Coronary artery (tissue), 2 donors: Measurements from ENCODE around the gene FAM3B.
A peak's percentile ranks its signal among the peaks of the same experiment; 100 is the strongest.
"Not testable (repeated sequence)": the region's sequence is repeated elsewhere in the genome, so short reads cannot be mapped to it uniquely, and the experiment has no call there.

ENCODE experiments used
- DNase-seq: peaks from one replicate; pipeline ENCODE4 v3.0.0-alpha.2; 2017; ENCODE audit warnings: low spot score
- H3K27ac ChIP-seq, 2 donors: fragments of 200-600 bp; sonication (generic); one replicate each; pipeline ENCODE4 v1.5.1; 2016 to 2019
- H3K4me3 ChIP-seq: fragments of 200-600 bp; sonication (generic); 2 replicates; pipeline ENCODE4 v1.5.1; 2016; ENCODE audit warnings: mild to moderate bottlenecking, moderate library complexity
- TF ChIP-seq, protein P1 (sequence below): fragments of 200-600 bp; sonication (generic); IDR thresholded peaks from one replicate; pipeline ENCODE4 v1.5.1; 2019; ENCODE audit warnings: antibody characterized with exemption

The FAM3B gene

GRCh38 chr21:41302976-41303375 is 13.6 kb upstream of the FAM3B start:
- TF ChIP-seq, protein P1, sequence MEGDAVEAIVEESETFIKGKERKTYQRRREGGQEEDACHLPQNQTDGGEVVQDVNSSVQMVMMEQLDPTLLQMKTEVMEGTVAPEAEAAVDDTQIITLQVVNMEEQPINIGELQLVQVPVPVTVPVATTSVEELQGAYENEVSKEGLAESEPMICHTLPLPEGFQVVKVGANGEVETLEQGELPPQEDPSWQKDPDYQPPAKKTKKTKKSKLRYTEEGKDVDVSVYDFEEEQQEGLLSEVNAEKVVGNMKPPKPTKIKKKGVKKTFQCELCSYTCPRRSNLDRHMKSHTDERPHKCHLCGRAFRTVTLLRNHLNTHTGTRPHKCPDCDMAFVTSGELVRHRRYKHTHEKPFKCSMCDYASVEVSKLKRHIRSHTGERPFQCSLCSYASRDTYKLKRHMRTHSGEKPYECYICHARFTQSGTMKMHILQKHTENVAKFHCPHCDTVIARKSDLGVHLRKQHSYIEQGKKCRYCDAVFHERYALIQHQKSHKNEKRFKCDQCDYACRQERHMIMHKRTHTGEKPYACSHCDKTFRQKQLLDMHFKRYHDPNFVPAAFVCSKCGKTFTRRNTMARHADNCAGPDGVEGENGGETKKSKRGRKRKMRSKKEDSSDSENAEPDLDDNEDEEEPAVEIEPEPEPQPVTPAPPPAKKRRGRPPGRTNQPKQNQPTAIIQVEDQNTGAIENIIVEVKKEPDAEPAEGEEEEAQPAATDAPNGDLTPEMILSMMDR, result no peak
- no peak overlapping the region for H3K4me3 ChIP-seq
- no peak for DNase-seq
- H3K27ac ChIP-seq, result no peak overlapping the region

GRCh38 chr21:41304068-41304720 is 12.4 kb upstream of the FAM3B start:
- TF ChIP-seq, protein P1, result no peak
- DNase-seq, result peak; percentile 66
- Histone ChIP-seq H3K4me3 (no peak overlapping the region), H3K27ac (no peak overlapping the region)

GRCh38 chr21:41307219-41307618 is 9.4 kb upstream of the FAM3B start:
- Histone ChIP-seq H3K4me3 (no peak overlapping the region), H3K27ac (no peak overlapping the region)
- TF ChIP-seq, protein P1, result no peak
- DNase-seq, result no peak

DNA sequence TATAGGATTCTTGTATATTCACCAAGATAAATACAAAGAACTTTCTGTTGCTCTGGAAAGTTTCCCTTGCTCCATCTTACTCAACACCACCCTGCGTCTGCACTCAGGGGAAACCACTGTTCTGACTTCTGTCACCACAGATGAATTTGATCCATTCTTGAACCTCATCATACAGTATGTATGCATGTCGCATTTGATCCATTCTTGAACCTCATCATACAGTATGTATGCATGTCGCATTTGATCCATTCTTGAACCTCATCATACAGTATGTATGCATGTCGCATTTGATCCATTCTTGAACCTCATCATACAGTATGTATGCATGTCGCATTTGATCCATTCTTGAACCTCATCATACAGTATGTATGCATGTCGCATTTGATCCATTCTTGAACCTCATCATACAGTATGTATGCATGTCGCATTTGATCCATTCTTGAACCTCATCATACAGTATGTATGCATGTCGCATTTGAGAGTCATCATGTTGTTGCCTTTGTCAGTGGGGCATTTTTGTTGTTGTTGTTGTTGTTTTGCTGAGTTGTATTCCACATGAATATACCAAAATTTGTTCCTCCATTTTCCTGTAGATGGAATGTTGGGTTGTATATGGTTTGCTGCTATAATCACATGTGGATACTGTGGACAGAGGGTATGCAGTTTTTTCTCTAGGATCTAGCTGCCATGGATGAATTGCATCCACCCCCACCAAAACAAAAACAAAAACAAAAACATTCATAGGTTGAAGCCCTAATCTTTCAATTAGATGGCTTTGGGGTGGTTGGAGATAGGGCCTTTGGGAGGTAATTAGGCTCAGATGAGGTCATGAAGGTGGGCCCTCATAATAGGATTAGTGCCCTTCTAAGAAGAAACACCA is 3.1 kb upstream of the FAM3B start:
- DNase-seq, H3K27ac ChIP-seq, H3K4me3 ChIP-seq: not testable (repeated sequence)

- DNase-seq, result peak; percentile 69
- Histone ChIP-seq H3K4me3 (no peak overlapping the region), H3K27ac (no peak overlapping the region)
- TF ChIP-seq, protein P1, result no peak
Observed at GRCh38 chr21:41315726-41316125, 875 bp upstream of the FAM3B start.

- H3K4me3 ChIP-seq, result peak overlapping the region; percentile 66
- no peak for DNase-seq
- no peak overlapping the region for H3K27ac ChIP-seq
- TF ChIP-seq, protein P1, result no peak
Observed at GRCh38 chr21:41317063-41317392, 427 bp downstream of the FAM3B start.

- no peak overlapping the region for H3K4me3 ChIP-seq
- no peak overlapping the region for H3K27ac ChIP-seq
- no peak for DNase-seq
- TF ChIP-seq, protein P1, result no peak
Observed at GRCh38 chr21:41317458-41317857, 857 bp downstream of the FAM3B start.
